AG04449 (cell line): Measurements from ENCODE around the gene KSR1.

Experiments used
- CTCF ChIA-PET: fragments of 350-600 bp; formaldehyde crosslinking; extraction: SDS; loops from one replicate; lab custom pipeline; 2021; ENCODE audit warnings: antibody characterized with exemption; lab: Yijun Ruan, JAX
- POLR2A ChIA-PET: fragments of 400-600, 350-600 bp; formaldehyde crosslinking; extraction: SDS; loops from one replicate; lab custom pipeline; 2020; ENCODE audit warnings: antibody characterized with exemption, inconsistent platforms; lab: Yijun Ruan, JAX
- DNase-seq: peaks from one replicate; pipeline ENCODE4 v3.0.0-alpha.2; 2010; ENCODE audit warnings: low read depth, low spot score
- H3K4me3 ChIP-seq: 2 replicates; pipeline ENCODE4 v1.5.1; 2011; ENCODE audit warnings: low read depth, mild to moderate bottlenecking, control low read depth, low read length
- CTCF ChIP-seq: IDR thresholded peaks from one replicate; pipeline ENCODE4 v1.5.1; 2011; ENCODE audit warnings: mild to moderate bottlenecking, moderate library complexity, low read length, control low read depth, inconsistent platforms; ENCODE audit not compliant: insufficient read depth; ENCODE audit errors: missing control alignments

Gene KSR1

GRCh38 chr17:27545562-27546229 lies 89.4 kb downstream of the KSR1 start:
- no peak for DNase-seq
- TF ChIP-seq CTCF: no peak
- ChIA-PET POLR2A (no interaction called here), CTCF (interaction anchor here (0.7 to 1.8 kb wide), 2 partner anchors 54 to 56 kb away, joined by 4 to 5 read pairs; no protein-coding TSS in a partner anchor)
- no peak overlapping the region for H3K4me3 ChIP-seq

GRCh38 chr17:27546624-27547300 lies 90.5 kb downstream of the KSR1 start:
- ChIA-PET CTCF (interaction anchor here (0.9 to 1.8 kb wide), 4 partner anchors 51 to 193 kb away, joined by 3 to 6 read pairs (median 4); no protein-coding TSS in a partner anchor), POLR2A (no interaction called here)
- H3K4me3 ChIP-seq: no peak overlapping the region
- TF ChIP-seq CTCF: no peak
- no peak for DNase-seq

- H3K4me3 ChIP-seq: no peak overlapping the region
- CTCF ChIA-PET: interaction anchor here (0.9 to 1.6 kb wide), 3 partner anchors 51 to 193 kb away, joined by 3 to 6 read pairs (median 4); no protein-coding TSS in a partner anchor
- no peak for TF ChIP-seq CTCF
- no peak for DNase-seq
- POLR2A ChIA-PET: no interaction called here
Observed at GRCh38 chr17:27547301-27547683, 91.0 kb downstream of the KSR1 start.

- CTCF ChIA-PET: interaction anchor here (1.1 kb wide), 1 partner anchor 92 kb away, joined by 3 read pairs; the partner anchor contains the start of gene KSR1
- no peak for TF ChIP-seq CTCF
- DNase-seq: no peak
- no peak overlapping the region for H3K4me3 ChIP-seq
- POLR2A ChIA-PET: no interaction called here
Observed at GRCh38 chr17:27548369-27548768, 92.1 kb downstream of the KSR1 start.

GRCh38 chr17:27549251-27549893 lies 93.1 kb downstream of the KSR1 start:
- no peak for DNase-seq
- CTCF ChIA-PET: interaction anchor here (0.5 to 1.2 kb wide), 5 partner anchors 19 to 648 kb away, joined by 3 read pairs; partner anchors contain the start of gene KSR1
- POLR2A ChIA-PET: interaction anchor here (1.1 kb wide), 1 partner anchor 11 kb away, joined by 4 read pairs; no protein-coding TSS in a partner anchor

More at GRCh38 chr17:27549251-27549893, 93.1 kb downstream of the KSR1 start:
- TF ChIP-seq CTCF: no peak
- H3K4me3 ChIP-seq: no peak overlapping the region
